ELR (cell line): ENCODE measurements around the gene RAPGEF1.

Experiments used
- DNase-seq: peaks from one replicate; pipeline ENCODE4 v3.0.0-alpha.2; 2015; ENCODE audit warnings: low read depth

RAPGEF1 gene

DNA sequence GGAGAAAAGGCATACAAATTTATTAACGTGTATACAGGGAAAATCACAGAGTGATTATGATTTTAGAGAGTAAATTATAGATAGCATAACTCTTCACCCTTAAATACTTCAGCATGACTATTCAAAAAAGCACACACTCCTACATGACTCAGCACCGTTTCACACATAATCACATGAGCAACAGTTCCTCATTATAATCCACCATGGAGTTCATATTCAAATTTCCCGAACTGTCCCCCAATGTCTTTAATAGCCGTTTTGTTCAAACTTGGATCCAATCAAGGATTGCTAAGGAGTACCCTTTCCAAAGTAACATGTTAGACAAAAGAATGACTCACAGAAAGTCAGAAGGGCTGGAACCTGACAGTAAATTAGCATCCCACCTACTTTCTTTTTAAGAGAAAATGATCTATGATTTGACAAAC, 32.1 kb downstream of the RAPGEF1 start:
- peak; percentile 82 for DNase-seq

DNA sequence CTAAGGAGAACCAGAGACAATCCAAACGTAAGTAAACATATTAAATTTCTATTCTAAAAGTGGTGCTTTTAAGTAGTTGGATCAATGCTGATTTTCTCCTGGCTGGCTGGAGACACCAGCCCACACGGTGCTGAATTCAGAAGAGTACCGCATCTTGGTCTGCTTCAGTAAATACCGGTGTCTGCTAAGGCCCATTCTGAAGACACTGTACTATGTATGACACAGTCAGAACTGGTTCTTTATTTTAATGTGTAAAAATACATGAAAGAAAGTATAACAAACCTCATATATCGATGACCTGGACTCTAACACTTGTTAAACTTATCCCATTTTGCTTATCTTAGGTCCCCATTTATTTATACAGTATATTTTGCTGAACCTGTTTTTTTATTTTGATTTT, 32.8 kb downstream of the RAPGEF1 start:
- no peak for DNase-seq

DNA sequence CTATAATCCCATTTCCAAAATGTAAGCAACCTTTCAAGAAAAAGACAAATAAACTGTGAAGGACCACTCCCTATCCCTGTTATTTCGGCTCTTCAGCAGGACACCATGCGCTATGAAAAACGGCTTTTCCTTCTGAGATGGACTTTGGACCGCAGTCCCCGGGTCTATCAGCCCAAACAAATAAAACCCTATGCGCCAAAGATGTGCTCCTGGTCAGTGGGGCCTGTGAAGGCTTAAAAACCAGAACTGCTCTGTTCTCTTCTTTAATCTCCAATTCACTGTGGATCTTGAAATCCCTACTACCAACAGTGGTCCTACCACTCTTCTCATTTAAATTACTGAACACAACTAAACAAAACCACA, 33.3 kb downstream of the RAPGEF1 start:
- DNase-seq: no peak

DNA sequence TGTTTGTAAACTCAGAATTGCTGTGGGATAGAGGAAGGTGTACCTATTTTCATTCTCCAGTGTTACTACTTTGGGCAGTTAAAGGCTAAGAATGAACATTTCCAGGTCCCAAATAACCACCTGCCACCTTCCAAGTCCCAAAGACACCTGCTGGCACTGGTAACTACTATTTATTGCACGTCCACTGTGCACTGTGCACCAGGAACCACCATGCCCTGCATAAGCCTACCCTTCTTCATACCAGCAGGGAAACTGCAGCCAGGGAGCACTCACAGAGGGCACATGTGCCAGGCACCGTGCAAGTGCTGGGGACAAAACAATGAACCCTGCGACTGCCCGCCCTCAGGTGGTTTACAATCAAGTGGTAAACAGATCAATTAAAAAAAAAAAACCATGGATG, 34.9 kb downstream of the RAPGEF1 start:
- no peak for DNase-seq

DNA sequence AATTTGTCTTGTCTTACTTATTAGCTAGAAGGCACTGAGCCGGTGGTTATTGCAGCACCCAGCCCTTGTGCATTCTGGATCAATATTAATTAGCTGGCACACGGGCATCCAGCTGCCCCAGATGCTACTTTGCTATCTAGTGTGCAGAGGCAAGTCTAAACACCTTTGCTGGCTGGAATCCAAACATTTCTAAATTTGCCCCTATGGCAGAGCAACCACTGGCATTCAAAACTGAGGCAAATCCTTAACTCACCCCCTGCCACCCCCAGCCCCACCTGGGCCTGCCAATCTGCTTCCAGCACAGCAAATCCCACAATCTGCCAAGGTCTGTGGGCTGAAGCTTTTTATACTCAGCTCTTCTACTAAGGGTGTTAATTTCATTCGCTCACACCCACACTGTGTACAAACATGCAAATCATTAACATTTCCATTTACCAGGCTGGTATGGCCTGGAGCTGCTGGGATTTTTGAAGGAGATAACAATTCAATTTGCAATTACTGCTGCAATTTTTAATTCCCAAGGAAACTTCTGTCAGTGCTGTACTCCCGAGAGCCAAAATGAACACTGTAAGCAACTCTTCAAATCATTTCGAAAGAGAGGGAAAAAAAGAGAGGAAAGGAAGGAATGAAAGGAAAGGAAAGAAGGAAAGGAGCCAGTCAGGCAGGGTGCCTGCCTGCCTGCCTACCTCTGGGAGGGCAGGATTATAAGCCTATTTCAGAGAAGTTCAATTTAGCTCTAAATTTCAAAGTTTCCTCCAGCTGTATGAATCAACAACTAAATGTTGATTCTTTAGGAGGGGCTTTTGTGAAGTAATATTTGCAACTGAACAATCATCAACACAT, 35.5 kb downstream of the RAPGEF1 start:
- no peak for DNase-seq

DNA sequence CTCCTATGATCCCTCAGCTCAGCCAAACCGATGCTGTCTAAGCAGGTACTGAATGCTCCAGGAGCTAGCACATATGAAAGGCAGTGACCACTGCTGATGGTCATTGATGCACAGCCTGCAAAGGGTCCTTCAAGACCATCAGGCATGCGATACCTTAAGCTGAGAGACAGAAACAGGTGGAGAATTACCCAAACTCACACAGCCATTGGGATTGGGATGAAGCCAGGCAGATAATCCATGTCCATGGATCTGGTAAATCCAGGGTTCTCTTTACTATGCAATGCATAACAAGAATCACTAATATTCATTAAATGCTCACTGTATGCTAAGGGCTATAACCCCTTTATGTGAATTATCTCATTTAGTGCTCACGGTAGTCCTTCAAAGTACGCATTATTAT, 36.2 kb downstream of the RAPGEF1 start:
- DNase-seq: no peak

DNA sequence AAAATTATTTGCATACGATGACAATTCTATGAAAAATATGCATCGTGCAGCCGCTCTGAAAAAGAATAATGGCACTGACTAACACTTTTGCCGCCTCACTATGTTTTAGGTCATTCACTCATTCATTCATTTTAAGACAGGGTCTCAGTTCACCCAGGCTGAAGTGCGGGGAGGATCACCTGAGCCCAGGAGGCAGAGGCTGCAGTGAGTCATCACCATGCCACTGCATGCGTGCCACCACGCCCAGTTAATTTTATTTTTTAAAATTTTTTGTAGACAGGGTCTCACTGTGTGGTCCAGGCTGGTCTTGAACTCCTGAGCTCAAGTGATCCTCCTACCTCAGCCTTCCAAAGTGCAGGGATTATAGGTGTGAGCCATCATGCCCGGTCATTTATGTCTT, 37.0 kb downstream of the RAPGEF1 start:
- no peak for DNase-seq

DNA sequence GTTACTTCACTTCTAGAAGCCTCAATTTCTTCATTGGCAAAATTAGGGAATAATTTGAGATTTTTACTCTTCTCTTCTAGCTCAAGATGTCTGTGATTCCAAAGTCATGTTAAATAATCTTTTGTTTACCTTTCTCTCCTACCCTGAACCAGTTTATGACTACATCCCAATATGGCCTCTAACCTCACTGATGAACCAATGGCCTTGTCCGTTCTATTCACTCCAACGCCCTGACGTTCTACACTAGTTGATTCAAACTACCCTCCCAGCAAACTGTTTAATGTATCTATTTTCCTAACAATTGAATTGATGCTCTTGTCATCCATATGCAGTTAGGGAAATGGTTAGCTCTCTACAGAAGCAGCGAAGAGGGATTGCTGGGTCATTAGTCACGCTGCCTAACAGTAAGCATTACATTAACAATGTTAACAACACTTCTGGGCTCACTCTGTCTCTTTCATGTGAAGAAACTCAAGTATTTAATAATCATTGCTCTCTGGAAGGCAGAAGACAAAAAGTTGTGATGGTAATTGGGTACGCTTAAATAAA, 38.0 kb downstream of the RAPGEF1 start:
- DNase-seq: peak; percentile 27

DNA sequence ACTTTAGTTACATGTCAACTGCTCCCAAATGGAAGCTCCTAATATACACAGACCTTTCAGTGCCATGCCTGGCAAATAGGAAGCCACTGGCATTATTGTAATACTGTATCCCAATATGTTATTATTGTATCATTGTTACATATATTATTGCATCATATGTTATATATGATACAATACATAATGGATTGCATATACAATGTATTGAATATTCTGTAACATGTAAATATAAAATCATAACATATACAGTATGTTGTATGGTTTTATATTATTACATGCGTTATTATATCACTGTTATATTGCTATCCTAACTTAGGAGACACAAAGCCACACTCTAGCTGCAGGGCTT, 38.5 kb downstream of the RAPGEF1 start:
- DNase-seq: no peak

DNA sequence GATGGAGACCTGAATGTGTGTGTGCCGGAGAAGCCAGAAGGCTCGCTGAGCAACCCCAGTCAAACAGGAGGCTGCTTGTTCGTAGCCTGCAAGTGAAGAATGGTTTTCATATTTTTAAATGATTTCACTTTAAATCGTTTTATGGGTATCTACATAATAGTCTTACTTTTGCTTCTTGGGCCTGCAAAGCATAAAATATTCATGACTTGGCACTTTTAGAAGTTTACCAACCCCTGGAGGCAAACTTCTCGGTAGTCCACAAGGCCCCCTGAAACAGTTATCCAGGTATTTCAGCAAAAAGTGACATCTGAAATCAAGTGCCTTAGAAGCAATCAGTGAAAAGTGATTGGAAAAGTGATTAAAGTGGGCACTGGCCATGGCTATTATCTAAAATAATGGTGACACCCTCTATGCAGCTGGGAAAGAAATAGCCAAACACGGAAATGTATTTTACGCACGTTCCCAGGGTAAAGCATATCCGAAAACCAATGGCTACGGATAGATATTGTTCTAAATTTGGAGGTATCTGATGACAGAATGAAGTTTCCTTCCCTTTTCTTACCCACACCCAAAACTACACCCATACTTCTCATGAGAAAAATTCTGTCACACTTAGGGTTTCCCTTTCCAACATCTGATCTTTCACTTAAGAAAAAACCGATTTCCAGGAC, 39.0 kb downstream of the RAPGEF1 start:
- no peak for DNase-seq

DNA sequence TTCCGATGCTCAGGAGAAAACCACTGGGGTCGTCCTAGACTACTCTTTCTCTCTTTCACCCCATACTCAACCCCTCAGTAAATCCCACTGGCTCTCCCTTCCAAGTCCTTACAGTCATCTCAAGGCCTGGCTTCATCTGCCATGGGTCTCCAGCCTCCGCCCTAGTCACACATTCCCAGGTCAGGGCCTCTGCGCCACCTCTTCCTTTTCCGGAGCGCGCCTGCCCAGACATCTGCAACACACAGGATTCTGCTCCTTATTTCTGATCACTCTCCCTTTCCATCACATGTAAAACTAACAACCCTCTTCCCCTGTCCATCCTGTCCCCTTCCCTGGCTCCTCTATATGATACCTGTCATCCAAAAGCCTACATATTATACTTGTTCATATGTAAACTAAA, 39.8 kb downstream of the RAPGEF1 start:
- DNase-seq: no peak

DNA sequence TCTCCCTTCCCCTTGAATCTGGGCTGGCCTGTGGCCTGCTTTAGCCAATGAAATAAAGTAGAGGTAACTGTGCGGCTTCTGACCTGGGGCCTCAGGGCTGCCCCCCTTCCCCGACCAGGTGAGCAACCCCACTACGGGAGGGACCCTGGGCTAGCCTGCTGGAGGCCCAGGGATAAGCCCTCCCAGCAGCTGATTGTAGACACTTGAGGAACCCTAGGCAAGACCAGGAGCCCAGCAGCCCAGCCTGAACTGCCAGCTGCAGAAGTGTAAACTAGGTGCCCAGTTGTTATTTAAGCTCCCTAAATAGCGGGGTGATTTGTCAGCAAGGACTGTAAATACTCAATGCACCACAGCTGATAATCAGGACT, 41.3 kb downstream of the RAPGEF1 start:
- DNase-seq: no peak

DNA sequence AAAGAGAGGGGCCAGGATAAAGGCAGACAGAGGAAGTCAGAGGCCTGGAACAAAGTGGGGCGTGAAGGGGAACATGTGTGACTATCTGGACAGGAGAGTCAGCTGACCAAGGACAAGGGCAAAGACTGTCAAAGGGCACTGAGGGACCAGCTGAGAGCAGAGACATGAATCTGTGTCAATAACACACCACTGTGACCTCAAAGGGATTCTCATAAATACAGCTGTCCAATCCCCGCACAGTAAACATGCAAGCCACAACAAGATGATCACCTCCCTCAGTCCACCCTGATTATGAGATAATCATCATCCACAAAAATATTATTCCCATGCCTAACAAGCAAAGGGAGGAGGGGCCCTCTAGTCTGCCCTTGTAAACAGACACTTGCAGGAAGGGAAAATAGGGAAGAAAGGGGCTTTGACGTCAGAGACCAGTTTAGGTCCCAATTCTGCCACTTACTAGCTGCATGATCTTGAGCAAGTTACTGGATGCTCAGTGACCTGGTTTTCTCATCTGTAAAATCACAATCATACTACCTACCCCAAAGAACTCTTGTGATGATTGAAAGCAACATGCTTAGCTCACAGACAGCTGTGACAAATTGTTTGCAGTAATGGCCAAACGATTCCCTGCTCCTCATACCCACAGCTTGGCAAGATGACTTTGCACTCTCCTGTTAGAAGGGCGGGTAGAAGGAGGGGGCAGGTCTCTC, 41.8 kb downstream of the RAPGEF1 start:
- no peak for DNase-seq

DNA sequence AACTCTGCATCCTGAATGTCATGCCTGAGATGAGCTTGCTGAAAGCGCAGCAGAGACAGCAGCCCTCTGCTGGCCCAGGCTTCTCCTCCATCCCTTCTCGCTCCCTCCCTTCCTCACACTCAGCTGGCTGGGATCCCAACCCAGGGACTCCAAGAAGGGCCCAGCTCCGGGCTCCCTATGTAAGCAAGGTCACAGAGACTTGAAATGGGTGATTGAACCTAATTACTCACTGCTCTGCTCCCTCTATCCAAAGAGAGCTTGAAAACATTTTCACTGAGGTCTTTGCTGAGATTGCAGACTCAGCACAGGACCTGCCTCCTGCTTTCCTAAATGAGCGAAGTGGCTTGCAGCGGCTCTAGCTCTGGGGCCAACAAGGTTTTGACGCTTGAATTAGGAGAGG, 42.8 kb downstream of the RAPGEF1 start:
- no peak for DNase-seq

DNA sequence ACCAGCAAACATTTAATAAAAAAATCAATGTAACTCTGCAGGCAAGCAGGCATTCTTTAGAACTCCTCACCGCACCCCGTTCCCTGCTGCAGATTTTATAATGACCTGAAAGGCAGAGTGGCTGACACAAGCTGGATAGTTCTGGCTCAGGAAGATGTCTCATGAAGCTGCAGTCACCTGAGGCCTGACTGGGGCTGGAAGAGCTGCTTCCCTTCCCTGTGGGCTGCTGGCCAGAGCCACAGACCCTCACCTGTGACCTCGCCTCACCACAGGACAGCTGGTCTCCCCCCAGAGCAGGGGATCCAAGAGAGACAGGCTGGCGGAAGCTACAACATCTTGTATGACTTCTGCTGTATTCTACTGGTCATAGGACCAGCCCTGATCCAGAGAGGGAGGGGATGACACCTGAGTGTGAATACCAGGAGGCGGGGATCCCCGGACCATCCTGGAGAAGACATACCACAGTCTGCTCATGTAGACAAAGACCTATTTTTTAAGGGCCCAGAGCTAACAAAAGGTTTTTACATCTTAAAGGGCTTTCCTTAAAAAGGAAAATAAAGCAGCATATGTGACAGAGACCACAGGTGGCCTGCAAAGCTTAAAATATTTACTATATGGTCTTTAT, 43.9 kb downstream of the RAPGEF1 start:
- DNase-seq: no peak

DNA sequence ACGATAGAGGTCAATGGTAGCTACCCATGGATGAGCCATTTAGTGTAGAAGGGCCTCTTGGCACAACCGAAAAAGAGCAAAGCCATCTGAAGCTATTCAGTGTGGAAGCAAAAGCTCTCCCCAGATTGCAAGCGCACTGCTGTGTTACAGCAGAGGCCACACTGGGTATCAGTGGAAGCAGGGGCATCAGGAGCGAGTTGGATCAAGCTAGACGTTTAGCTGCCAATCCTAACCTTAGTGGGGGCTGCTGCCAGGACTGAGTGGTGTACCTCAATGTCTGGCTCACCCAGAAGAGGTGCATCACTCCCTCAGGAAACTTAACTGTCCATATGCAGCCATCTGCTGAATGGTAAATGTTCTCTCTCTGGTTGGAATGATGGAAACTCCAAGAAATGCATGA, 44.5 kb downstream of the RAPGEF1 start:
- DNase-seq: no peak

DNA sequence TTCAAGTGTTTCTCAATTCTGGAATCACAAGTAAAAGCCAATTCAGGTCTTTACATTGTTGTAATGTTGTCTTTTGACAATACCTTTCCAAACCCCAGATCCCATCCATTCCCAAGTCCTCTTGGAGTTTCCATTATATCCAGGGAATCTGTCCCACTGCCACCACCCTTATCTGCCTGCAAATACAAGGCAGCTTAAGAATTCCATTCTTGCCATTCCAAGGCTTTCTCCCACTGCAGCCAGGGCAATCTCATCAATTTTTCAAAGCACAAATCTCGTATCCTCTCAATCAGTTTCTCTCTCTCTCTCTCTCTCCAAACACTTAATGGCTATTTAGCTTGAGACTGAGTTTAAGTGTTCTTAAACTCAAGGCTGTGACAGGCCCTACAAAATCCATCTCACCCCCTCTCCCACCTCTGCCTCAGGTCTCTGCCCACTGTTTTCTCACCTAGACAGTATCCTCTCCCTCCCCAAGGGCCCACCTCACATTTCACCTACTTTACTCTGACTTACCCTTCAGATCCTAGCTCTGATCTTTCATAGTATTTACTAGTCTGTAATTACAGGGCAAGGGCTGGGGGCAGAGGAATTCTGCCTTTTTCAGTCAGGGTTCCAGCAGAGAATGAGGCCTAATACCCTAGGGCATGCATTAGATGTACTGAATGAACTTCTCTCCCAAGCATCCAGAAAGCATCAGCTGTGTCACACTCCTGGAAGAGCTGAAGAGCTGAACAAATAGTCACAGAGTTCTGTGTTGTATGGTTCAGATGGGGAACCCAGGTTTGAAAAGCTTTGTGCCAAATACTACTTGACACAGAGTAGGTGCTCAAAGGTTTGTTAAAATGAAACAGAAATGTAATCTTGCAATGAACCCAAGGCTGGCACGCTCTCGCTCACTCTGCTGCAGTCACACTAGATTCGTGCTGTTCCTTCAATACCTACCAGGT, 46.0 kb downstream of the RAPGEF1 start:
- DNase-seq: no peak

DNA sequence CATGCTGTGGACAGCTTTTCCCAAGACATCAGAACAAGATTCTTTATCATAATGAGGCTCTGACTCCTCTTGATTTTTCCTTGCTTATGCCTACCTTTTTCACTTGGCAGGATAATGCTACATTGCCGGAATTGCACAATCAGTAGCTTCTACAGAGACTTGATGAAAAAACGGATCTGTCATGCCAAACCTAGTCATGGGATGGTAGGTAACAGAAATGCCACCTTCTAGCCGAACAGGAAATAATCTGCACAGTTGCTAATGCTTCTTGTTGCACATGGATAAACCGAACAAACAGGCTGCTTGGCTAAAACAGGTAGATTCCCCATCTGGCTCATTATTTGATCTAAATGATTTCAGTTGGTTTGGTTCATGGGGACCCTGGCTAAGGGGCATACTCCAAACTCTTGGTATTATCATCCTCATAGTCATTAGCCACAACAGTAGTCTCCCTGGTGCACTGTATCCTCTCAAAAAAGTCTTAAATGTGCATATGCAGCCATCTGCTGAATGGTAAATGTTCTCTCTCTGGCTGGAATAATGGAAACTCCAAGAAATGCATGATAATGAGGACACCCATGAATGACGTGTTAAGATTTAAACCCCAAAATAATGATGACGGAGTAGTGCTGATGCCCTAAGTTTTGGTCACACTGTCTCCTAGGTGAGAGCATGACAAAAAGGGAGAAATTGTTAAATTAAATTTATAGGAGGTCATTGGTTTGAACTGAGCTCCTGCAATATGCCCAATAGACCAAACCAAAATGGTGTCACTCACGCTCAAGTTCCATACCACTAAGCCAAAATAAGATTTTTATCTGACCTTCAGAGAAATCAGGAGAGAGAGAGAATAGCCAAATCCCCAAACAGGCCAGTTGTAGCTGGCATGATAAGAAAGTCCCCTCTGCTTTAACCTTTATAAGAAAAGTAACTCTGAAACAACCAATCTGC, 47.0 kb downstream of the RAPGEF1 start:
- no peak for DNase-seq

DNA sequence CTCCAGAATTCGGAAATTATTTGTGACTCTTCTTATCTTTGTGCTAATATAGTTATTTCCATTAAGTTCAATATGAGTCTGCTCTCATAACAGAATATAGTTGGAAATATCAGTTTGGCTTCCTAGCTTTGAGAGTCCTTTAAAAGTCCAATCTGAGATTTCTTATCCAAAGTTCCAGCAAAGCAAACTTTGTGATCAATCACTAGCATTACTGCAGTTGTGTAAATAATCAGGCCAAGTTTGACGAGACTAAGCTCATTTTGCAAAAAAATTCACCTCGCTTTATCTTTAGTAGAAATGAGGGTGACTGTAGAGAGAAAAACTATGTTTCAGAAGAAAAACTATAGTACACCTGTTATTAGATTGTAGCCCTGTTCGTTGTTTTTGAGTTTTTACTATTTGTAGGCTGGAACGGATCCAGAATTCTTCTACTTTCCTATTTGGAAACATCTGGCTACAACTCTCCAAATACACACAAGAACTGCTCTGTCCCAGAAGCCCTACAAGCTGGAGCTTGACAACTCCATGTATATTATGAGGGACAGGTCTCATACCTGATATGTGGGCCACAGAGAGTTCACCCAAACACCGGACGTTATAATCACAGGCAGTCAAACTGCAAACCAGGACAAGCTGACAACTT, 47.8 kb downstream of the RAPGEF1 start:
- DNase-seq: no peak
